Liver (tissue), 9 donors: ENCODE results near the gene FIBP. TPM values are rescaled to one million over a fixed set of nuclear protein-coding genes. Genes with fewer than 3 reads are reported as not detected.

Experiments
- DNase-seq: peaks from one replicate; pipeline ENCODE4 v3.0.0-alpha.2; 2017; ENCODE audit warnings: low spot score
- H3K27ac ChIP-seq, 2 donors: one replicate each; pipeline ENCODE4 v1.7.0; 2013; ENCODE audit warnings: inconsistent platforms in 2 of 2, low read length in 2 of 2, control low read depth in 1 of 2, low read depth in 1 of 2, mild to moderate bottlenecking in 1 of 2
- H3K27me3 ChIP-seq, 4 donors: one replicate each; pipeline versions ENCODE4 v1.6.1 to v1.7.0; 2013; ENCODE audit warnings: low read length in 3 of 4, inconsistent platforms in 1 of 4, mild to moderate bottlenecking in 1 of 4, moderate library complexity in 1 of 4; ENCODE audit not compliant: control insufficient read depth in 4 of 4, insufficient read depth in 4 of 4
- H3K36me3 ChIP-seq, 4 donors: one replicate each; pipeline versions ENCODE4 v1.6.1 to v1.7.0; 2013; ENCODE audit warnings: low read length in 3 of 4, mild to moderate bottlenecking in 3 of 4, low read depth in 1 of 4, moderate library complexity in 1 of 4; ENCODE audit not compliant: control insufficient read depth in 4 of 4, insufficient read depth in 3 of 4
- H3K4me1 ChIP-seq, 4 donors: one replicate each; pipeline versions ENCODE4 v1.6.1 to v1.7.0; 2013; ENCODE audit warnings: low read length in 3 of 4, mild to moderate bottlenecking in 3 of 4, moderate library complexity in 1 of 4; ENCODE audit not compliant: control insufficient read depth in 4 of 4, insufficient read depth in 4 of 4
- H3K4me3 ChIP-seq, 3 donors: one replicate each; pipeline versions ENCODE4 v1.6.1 to v1.7.0; 2013; ENCODE audit warnings: low read length in 3 of 3, control low read depth in 1 of 3, low read depth in 1 of 3, mild to moderate bottlenecking in 1 of 3
- H3K9ac ChIP-seq, 2 donors: one replicate each; pipeline ENCODE4 v1.7.0; 2013; ENCODE audit warnings: low read length in 2 of 2, mild to moderate bottlenecking in 2 of 2, moderate library complexity in 2 of 2, control low read depth in 1 of 2, low read depth in 1 of 2
- H3K9me3 ChIP-seq, 4 donors: one replicate each; pipeline versions ENCODE4 v1.6.1 to v1.7.0; 2013; ENCODE audit warnings: low read length in 3 of 4; ENCODE audit not compliant: control insufficient read depth in 4 of 4
- EGR1 ChIP-seq, 2 donors: IDR thresholded peaks; 2 replicates each; pipeline ENCODE4 v1.6.1; 2016 to 2018; ENCODE audit warnings: antibody characterized with exemption in 2 of 2, low read depth in 2 of 2
- FOXA2 ChIP-seq: IDR thresholded peaks from 2 replicates; pipeline ENCODE4 v1.6.1; 2016; ENCODE audit warnings: antibody characterized with exemption
- GABPA ChIP-seq, 2 donors: IDR thresholded peaks in 1 of 2; conservative IDR thresholded peaks in 1 of 2; 2 replicates each; pipeline ENCODE4 v1.6.1; 2016; ENCODE audit warnings: antibody characterized with exemption in 2 of 2, mild to moderate bottlenecking in 1 of 2, moderate library complexity in 1 of 2
- HNF4A ChIP-seq, 2 donors: conservative IDR thresholded peaks; 2 replicates each; pipeline ENCODE4 v1.6.1; 2016; ENCODE audit warnings: antibody characterized with exemption in 2 of 2, mild to moderate bottlenecking in 2 of 2
- HNF4G ChIP-seq: IDR thresholded peaks from 2 replicates; pipeline ENCODE4 v1.6.1; 2016; ENCODE audit warnings: antibody characterized with exemption
- JUND ChIP-seq, 2 donors: IDR thresholded peaks; 2 replicates each; pipeline ENCODE4 v1.6.1; 2016; ENCODE audit warnings: antibody characterized with exemption in 2 of 2
- MAX ChIP-seq: IDR thresholded peaks from 2 replicates; pipeline ENCODE4 v1.6.1; 2016; ENCODE audit warnings: antibody characterized with exemption
- NR2F2 ChIP-seq: IDR thresholded peaks from 2 replicates; pipeline ENCODE4 v1.6.1; 2016; ENCODE audit warnings: antibody characterized with exemption
- RXRA ChIP-seq, 2 donors: IDR thresholded peaks; 2 replicates each; pipeline ENCODE4 v1.6.1; 2017 to 2018; ENCODE audit warnings: antibody characterized with exemption in 2 of 2, mild to moderate bottlenecking in 1 of 2
- SP1 ChIP-seq: IDR thresholded peaks from 2 replicates; pipeline ENCODE4 v1.6.1; 2018; ENCODE audit warnings: antibody characterized with exemption, mild to moderate bottlenecking
- TAF1 ChIP-seq: conservative IDR thresholded peaks from 2 replicates; pipeline ENCODE4 v1.6.1; 2016; ENCODE audit warnings: antibody characterized with exemption, mild to moderate bottlenecking
- YY1 ChIP-seq: IDR thresholded peaks from 2 replicates; pipeline ENCODE4 v1.6.1; 2016; ENCODE audit warnings: antibody characterized with exemption, mild to moderate bottlenecking
- WGBS: extraction: QIAGEN DNeasy Blood & Tissue Kit; methylation state at CpG from one replicate; pipeline ENCODE4 v1.1.7; 2013; 5-methylcytosine and 5-hydroxymethylcytosine counted together
- polyA plus RNA-seq, 2 donors: library from polyadenylated mRNA; stranded (reverse) in 1 of 2; unstranded in 1 of 2; fragments of 200-250 nt in 1 of 2; fragments of >200 nt in 1 of 2; fragmentation: Nextera tagmentation in 1 of 2; extraction: Ambion mirVana in 1 of 2; gene quantifications; one replicate each; pipeline versions ENCODE4 v1.2.1 to v1.2.3, GENCODE V29; 2013 to 2015
- total RNA-seq, 2 donors: library from RNA; depleted of rRNA; stranded (reverse); fragments of >200 nt; gene quantifications; one replicate each; pipeline ENCODE4 v1.2.3, GENCODE V29; 2014
- TF ChIP-seq, protein P1 (sequence below): fragments of 150-350 bp; IDR thresholded peaks from 2 replicates; pipeline ENCODE4 v1.5.1; 2017; ENCODE audit warnings: improper control_type of control experiment, low read depth, low read length; ENCODE audit not compliant: missing input control
- TF ChIP-seq, protein P2 (sequence below): IDR thresholded peaks from 2 replicates; pipeline ENCODE4 v1.6.1; 2016; ENCODE audit warnings: antibody characterized with exemption
- TF ChIP-seq, protein P3 (sequence below): IDR thresholded peaks from 2 replicates; pipeline ENCODE4 v1.6.1; 2016; ENCODE audit warnings: antibody characterized with exemption
- donor health status: healthy.
- donor health status: healthy.
- donor health status: healthy.
- donor health status: healthy.
- donor health status: healthy.

FIBP gene
- total and polyA plus RNA-seq, 4 donors, result 23.7 to 45.4 (median 29.1) TPM

- TF ChIP-seq, protein P1, sequence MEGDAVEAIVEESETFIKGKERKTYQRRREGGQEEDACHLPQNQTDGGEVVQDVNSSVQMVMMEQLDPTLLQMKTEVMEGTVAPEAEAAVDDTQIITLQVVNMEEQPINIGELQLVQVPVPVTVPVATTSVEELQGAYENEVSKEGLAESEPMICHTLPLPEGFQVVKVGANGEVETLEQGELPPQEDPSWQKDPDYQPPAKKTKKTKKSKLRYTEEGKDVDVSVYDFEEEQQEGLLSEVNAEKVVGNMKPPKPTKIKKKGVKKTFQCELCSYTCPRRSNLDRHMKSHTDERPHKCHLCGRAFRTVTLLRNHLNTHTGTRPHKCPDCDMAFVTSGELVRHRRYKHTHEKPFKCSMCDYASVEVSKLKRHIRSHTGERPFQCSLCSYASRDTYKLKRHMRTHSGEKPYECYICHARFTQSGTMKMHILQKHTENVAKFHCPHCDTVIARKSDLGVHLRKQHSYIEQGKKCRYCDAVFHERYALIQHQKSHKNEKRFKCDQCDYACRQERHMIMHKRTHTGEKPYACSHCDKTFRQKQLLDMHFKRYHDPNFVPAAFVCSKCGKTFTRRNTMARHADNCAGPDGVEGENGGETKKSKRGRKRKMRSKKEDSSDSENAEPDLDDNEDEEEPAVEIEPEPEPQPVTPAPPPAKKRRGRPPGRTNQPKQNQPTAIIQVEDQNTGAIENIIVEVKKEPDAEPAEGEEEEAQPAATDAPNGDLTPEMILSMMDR, result no peak
- no peak for TF ChIP-seq MAX
- no peak for TF ChIP-seq FOXA2
- no peak for TF ChIP-seq EGR1 (IDR thresholded peaks at IDR 0.05; ENCODE audit: low read depth in 2 of 2)
- TF ChIP-seq HNF4A (conservative IDR thresholded peaks at IDR 0.05), result no peak
- TF ChIP-seq, protein P2, sequence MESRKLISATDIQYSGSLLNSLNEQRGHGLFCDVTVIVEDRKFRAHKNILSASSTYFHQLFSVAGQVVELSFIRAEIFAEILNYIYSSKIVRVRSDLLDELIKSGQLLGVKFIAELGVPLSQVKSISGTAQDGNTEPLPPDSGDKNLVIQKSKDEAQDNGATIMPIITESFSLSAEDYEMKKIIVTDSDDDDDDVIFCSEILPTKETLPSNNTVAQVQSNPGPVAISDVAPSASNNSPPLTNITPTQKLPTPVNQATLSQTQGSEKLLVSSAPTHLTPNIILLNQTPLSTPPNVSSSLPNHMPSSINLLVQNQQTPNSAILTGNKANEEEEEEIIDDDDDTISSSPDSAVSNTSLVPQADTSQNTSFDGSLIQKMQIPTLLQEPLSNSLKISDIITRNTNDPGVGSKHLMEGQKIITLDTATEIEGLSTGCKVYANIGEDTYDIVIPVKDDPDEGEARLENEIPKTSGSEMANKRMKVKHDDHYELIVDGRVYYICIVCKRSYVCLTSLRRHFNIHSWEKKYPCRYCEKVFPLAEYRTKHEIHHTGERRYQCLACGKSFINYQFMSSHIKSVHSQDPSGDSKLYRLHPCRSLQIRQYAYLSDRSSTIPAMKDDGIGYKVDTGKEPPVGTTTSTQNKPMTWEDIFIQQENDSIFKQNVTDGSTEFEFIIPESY, result no peak
- TF ChIP-seq RXRA (IDR thresholded peaks at IDR 0.05), result no peak
These were observed 28.8 kb upstream of the FIBP start (continued) for GRCh38 chr11:65917077-65917433.

DNA sequence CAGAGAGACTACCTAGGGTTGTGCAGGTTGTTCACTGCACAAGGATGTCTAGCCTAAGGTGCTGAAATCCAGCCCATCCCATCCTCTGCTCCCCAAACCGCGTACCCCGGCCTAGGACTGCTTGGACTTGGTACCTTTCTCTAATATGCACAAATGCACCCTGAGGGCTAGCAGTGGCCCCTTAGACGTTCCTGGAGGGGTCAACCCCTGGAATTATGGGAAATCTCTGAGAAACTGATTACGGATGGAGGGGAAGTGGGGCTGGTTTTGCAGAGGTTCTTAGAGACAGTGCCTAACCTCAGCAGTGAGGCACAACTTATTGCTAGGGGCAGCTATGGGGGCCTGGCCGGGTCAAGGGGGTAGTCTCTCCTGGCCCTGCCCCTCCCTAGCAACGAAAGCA lies 28.1 kb upstream of the FIBP start:
- no peaks in the 10 kb centered on the region for H3K9me3 ChIP-seq
- 83% methylated on average over 7 of the region's 7 CpGs for WGBS
- H3K36me3 ChIP-seq, result no peaks in the 10 kb centered on the region
- TF ChIP-seq YY1 (no peak), NR2F2 (no peak), FOXA2 (no peak), GABPA (IDR thresholded peaks at IDR 0.05 in 1 of 2, conservative IDR thresholded peaks at IDR 0.05 in 1 of 2) (no peak), HNF4G (no peak), RXRA (IDR thresholded peaks at IDR 0.05) (no peak), JUND (IDR thresholded peaks at IDR 0.05) (no peak), EGR1 (IDR thresholded peaks at IDR 0.05; ENCODE audit: low read depth in 2 of 2) (no peak), TAF1 (no peak), HNF4A (conservative IDR thresholded peaks at IDR 0.05) (no peak)
- TF ChIP-seq, protein P2, result no peak
- TF ChIP-seq, protein P3, sequence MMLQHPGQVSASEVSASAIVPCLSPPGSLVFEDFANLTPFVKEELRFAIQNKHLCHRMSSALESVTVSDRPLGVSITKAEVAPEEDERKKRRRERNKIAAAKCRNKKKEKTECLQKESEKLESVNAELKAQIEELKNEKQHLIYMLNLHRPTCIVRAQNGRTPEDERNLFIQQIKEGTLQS, result no peak
- H3K9ac ChIP-seq, result no peak overlapping the region
- peak overlapping the region; percentile 9 to 31 for H3K27ac ChIP-seq
- H3K4me1 ChIP-seq, result peaks cover 7 to 34% (median 22%) of the 10 kb centered on the region in 4 donors
- no peak overlapping the region for H3K4me3 ChIP-seq
- no peak for DNase-seq
- H3K27me3 ChIP-seq, result no peaks in the 10 kb centered on the region

DNA sequence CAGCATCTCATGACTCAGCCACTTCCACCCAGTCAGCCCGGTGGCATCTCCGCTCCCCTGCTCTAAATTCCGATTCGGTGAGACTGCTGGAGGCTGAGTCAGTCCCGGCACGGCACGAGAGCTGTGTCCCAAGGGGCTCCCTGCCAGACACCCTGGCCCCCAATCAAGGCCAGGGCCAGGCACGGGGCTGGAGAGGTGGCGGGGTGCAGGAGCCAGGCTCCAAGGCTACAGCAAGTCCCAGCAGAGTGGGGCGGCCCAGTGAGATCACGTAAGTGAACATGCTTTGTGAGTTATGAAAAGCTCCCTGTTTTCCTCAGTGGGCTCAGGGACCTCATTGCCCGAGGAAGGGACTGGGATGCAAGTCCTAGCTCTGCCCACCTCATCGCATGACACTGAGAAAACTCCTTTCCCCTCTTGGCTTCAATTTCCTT lies 27.6 kb upstream of the FIBP start:
- 69% methylated on average over 13 of the region's 13 CpGs for WGBS
- no peaks in the 10 kb centered on the region for H3K36me3 ChIP-seq
- no peak overlapping the region for H3K9ac ChIP-seq
- no peaks in the 10 kb centered on the region for H3K27me3 ChIP-seq
- peak overlapping the region; percentile 9 to 31 for H3K27ac ChIP-seq
- TF ChIP-seq GABPA (IDR thresholded peaks at IDR 0.05 in 1 of 2, conservative IDR thresholded peaks at IDR 0.05 in 1 of 2), result no peak
- peak in 1 of 2 donors; percentile 39 for TF ChIP-seq JUND (IDR thresholded peaks at IDR 0.05)
- no peak for TF ChIP-seq HNF4A (conservative IDR thresholded peaks at IDR 0.05)
- TF ChIP-seq SP1, result no peak
- peaks cover 7 to 35% (median 21%) of the 10 kb centered on the region in 4 donors for H3K4me1 ChIP-seq
- H3K9me3 ChIP-seq, result no peaks in the 10 kb centered on the region
- H3K4me3 ChIP-seq, result no peak overlapping the region
- DNase-seq, result no peak
